T-cell (primary cell): ENCODE data around the gene MIR17HG. TPM values are rescaled to one million over a fixed set of nuclear protein-coding genes. Genes with fewer than 3 reads are reported as not detected.

Source experiments
- ATAC-seq, 4 experiments: fragments of 200-7000 bp in 3 of 4; fragments of 150-1000 bp in 1 of 4; cut with Tn5 transposase; replicated peaks in 1 of 4; 1 replicate in 3 of 4; 2 replicates in 1 of 4; pipeline ENCODE4 v1.10.0; 2021; ENCODE audit warnings: moderate library complexity in 3 of 4, mild to moderate bottlenecking in 2 of 4, moderate number of reproducible peaks in 1 of 4
- CTCF ChIA-PET, 2 donors: fragments of 300-600 bp; sonication (Branson Sonifier 250); formaldehyde crosslinking; loops; one replicate each; lab custom pipeline; 2022; ENCODE audit warnings: antibody characterized with exemption in 2 of 2; lab: Charles Lee
- POLR2A ChIA-PET, 2 donors: fragments of 300-600 bp; sonication (Branson Sonifier 250); formaldehyde crosslinking; loops; one replicate each; lab custom pipeline; 2022; ENCODE audit warnings: antibody characterized with exemption in 2 of 2; lab: Charles Lee
- DNase-seq, 35 experiments: peaks; one replicate each; pipeline versions ENCODE4 v3.0.0 to v3.0.0-alpha.2; 2013 to 2023
- H3K27ac ChIP-seq: one replicate; pipeline ENCODE4 v1.5.1; 2013; ENCODE audit warnings: low read length
- H3K27me3 ChIP-seq, 2 experiments: replicated peaks in 1 of 2; 1 replicate in 1 of 2; 2 replicates in 1 of 2; pipeline versions ENCODE4 v1.6.1 to v1.7.0; 2013; ENCODE audit warnings: low read length in 1 of 2, mixed read lengths in 1 of 2; ENCODE audit not compliant: control insufficient read depth in 2 of 2, insufficient read depth in 2 of 2; ENCODE audit errors: extremely low read depth in 1 of 2
- H3K36me3 ChIP-seq, 2 donors: 1 replicate in 1 of 2; 2 replicates in 1 of 2; pipeline versions ENCODE4 v1.6.1 to v1.7.0; 2013; ENCODE audit warnings: low read length in 1 of 2; ENCODE audit not compliant: control insufficient read depth in 2 of 2, insufficient read depth in 1 of 2; ENCODE audit errors: extremely low read depth in 1 of 2
- H3K4me1 ChIP-seq, 2 experiments: 1 replicate in 1 of 2; 2 replicates in 1 of 2; pipeline versions ENCODE4 v1.6.1 to v1.7.0; 2013; ENCODE audit warnings: low read length in 2 of 2, mixed read lengths in 1 of 2; ENCODE audit not compliant: insufficient read depth in 2 of 2, control insufficient read depth in 1 of 2; ENCODE audit errors: extremely low read depth in 1 of 2
- H3K4me3 ChIP-seq, 2 donors: 1 replicate in 1 of 2; 2 replicates in 1 of 2; pipeline versions ENCODE4 v1.5.1 to v1.7.0; 2013; ENCODE audit warnings: mild to moderate bottlenecking in 2 of 2, low read length in 1 of 2, moderate library complexity in 1 of 2; ENCODE audit not compliant: control insufficient read depth in 1 of 2; ENCODE audit errors: extremely low read depth in 1 of 2
- H3K9me3 ChIP-seq: 2 replicates; pipeline ENCODE4 v1.7.0; 2013
- H3K27ac Mint-ChIP-seq, 2 donors: one replicate each; pipeline ENCODE4 v1.8.0; 2020 to 2021; ENCODE audit warnings: mild to moderate bottlenecking in 2 of 2, mixed read lengths in 2 of 2
- H3K27me3 Mint-ChIP-seq, 2 donors: one replicate each; pipeline ENCODE4 v1.8.0; 2021 to 2022; ENCODE audit warnings: mixed read lengths in 2 of 2
- H3K36me3 Mint-ChIP-seq: one replicate; pipeline ENCODE4 v1.8.0; 2021; ENCODE audit warnings: mixed read lengths
- H3K4me1 Mint-ChIP-seq, 3 donors: one replicate each; pipeline ENCODE4 v1.8.0; 2020 to 2022; ENCODE audit warnings: mixed read lengths in 3 of 3, mild to moderate bottlenecking in 1 of 3
- H3K4me3 Mint-ChIP-seq, 3 donors: one replicate each; pipeline ENCODE4 v1.8.0; 2020 to 2022; ENCODE audit warnings: mild to moderate bottlenecking in 3 of 3, mixed read lengths in 3 of 3, moderate library complexity in 3 of 3
- H3K9me3 Mint-ChIP-seq, 3 donors: one replicate each; pipeline ENCODE4 v1.8.0; 2020 to 2022; ENCODE audit warnings: mixed read lengths in 3 of 3
- WGBS: methylation state at CpG from one replicate; pipeline ENCODE4 v1.1.5; 2013; ENCODE audit warnings: missing lambda C conversion rate; ENCODE audit not compliant: insufficient coverage; 5-methylcytosine and 5-hydroxymethylcytosine counted together
- total RNA-seq, 35 experiments: library from RNA in 6 of 35; stranded (reverse) in 6 of 35; fragments of 120-200 nt in 1 of 35; gene quantifications; one replicate each; pipeline versions ENCODE4 v1.2.1 to v1.2.4 and lab custom pipeline; 2013 to 2026

MIR17HG gene
- total RNA-seq, 5 donors from 2014 or later (not counting 1 experiment from before 2014, with no cell fraction given), result 9.4 to 15.1 (median 11.2) TPM

DNA sequence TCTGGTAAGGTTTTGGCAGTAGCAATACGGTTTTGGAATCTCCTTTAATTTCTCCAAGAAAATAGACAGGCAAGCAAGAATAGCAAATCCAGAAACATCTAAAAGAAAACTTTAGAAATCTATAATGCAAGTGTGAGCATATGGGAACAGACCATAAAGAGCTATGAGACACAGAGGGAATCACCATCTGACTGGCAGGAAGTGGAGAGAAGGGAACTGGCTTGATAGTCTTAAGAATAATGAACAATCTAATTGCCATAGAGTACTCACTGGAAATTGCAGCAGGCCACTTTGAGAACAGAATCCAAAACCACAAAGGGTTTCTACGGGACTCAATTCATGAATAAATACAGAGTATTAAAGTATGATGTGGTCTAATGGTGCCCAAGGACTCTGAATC lies 39.6 kb upstream of the MIR17HG start:
- no peak overlapping the region for H3K4me3 Mint-ChIP-seq

DNA sequence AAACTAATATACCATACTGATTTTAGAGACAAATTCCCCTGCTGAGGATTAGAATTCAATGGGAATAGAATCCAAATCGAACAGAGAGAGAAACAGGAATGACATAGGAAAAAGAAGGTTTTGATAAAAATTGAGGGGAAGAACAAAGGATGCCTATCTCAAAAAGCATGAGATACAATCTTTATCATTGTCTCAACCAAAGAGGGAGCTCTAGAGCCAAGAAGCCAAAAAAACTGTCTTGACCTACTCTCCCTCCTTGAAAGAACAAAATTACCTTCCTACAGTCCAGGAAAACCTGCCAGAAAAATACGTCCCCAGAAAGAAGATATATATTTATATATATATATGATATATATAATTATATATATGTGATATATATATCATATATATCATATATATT lies 39.2 kb upstream of the MIR17HG start:
- Mint-ChIP-seq H3K9me3 (no peaks in the 10 kb centered on the region), H3K4me3 (no peak overlapping the region), H3K27ac (no peak overlapping the region), H3K36me3 (no peaks in the 10 kb centered on the region), H3K4me1 (peaks cover 4% of the 10 kb centered on the region in 3 donors), H3K27me3 (peaks cover 4% of the 10 kb centered on the region in 2 donors)
- Histone ChIP-seq H3K27ac (no peak overlapping the region), H3K36me3 (no peaks in the 10 kb centered on the region), H3K27me3 (no peaks in the 10 kb centered on the region), H3K9me3 (no peaks in the 10 kb centered on the region), H3K4me3 (no peak overlapping the region), H3K4me1 (no peaks in the 10 kb centered on the region)
- DNase-seq (peak in 1 of 35 experiments; percentile 18), ATAC-seq (no peak)
- CTCF ChIA-PET, result interaction anchor here in 1 of 2 donors (0.5 kb wide), 1 partner anchor 377 kb away, joined by 3 read pairs; no protein-coding TSS in a partner anchor
- WGBS, result no CpG with 5 or more reads among the region's 2 CpGs
- POLR2A ChIA-PET, result interaction anchor here in 1 of 2 donors (0.6 kb wide), 1 partner anchor 19 kb away, joined by 3 read pairs; no protein-coding TSS in a partner anchor

More for the DNA sequence above, 39.6 kb upstream of the MIR17HG start:
- Histone ChIP-seq H3K27me3 (no peaks in the 10 kb centered on the region), H3K36me3 (no peaks in the 10 kb centered on the region), H3K27ac (no peak overlapping the region), H3K4me3 (no peak overlapping the region), H3K4me1 (no peaks in the 10 kb centered on the region), H3K9me3 (no peaks in the 10 kb centered on the region)
- no peaks in the 10 kb centered on the region for H3K4me1 Mint-ChIP-seq
- DNase-seq, result no peak
- ATAC-seq, result no peak
- H3K27me3 Mint-ChIP-seq, result peaks cover 0 to 4% of the 10 kb centered on the region in 2 donors
- H3K36me3 Mint-ChIP-seq, result no peaks in the 10 kb centered on the region
- ChIA-PET CTCF (interaction anchor here in 1 of 2 donors (0.5 kb wide), 1 partner anchor 378 kb away, joined by 3 read pairs; no protein-coding TSS in a partner anchor), POLR2A (no interaction called here)
- no peak overlapping the region for H3K27ac Mint-ChIP-seq
- no peaks in the 10 kb centered on the region for H3K9me3 Mint-ChIP-seq
- no CpG with 5 or more reads among the region's 2 CpGs for WGBS

DNA sequence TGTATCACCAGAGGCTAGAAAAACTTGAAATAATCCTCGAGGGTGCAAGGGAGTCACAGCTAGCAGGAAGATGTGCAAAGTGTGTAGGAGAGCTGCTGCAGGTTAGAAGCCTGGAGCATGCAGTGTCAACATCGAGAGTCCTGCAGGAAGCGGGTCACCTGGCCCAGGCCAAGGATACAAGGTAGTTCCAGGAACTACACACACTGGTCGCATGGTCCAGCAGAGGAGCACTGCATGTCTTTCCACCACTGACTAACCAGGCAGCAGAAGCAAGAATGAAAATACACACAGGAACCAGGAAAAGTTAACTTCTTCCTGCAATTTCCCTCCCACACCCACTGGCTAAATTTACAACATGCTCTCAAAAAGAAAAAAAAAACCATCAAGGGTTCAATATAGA lies 36.0 kb upstream of the MIR17HG start:
- Histone ChIP-seq H3K4me1 (no peaks in the 10 kb centered on the region), H3K27me3 (no peaks in the 10 kb centered on the region), H3K36me3 (no peaks in the 10 kb centered on the region), H3K27ac (no peak overlapping the region), H3K4me3 (no peak overlapping the region), H3K9me3 (no peaks in the 10 kb centered on the region)
- H3K4me1 Mint-ChIP-seq, result peaks cover 5 to 8% (median 8%) of the 10 kb centered on the region in 3 donors
- DNase-seq (no peak), ATAC-seq (no peak)
- H3K9me3 Mint-ChIP-seq, result no peaks in the 10 kb centered on the region
- ChIA-PET CTCF (no interaction called here), POLR2A (no interaction called here)
- H3K4me3 Mint-ChIP-seq, result no peak overlapping the region
- peaks cover 3 to 18% of the 10 kb centered on the region in 2 donors for H3K27me3 Mint-ChIP-seq
- WGBS, result 83% methylated on average over 4 of the region's 4 CpGs
- H3K27ac Mint-ChIP-seq, result no peak overlapping the region
- H3K36me3 Mint-ChIP-seq, result no peaks in the 10 kb centered on the region

DNA sequence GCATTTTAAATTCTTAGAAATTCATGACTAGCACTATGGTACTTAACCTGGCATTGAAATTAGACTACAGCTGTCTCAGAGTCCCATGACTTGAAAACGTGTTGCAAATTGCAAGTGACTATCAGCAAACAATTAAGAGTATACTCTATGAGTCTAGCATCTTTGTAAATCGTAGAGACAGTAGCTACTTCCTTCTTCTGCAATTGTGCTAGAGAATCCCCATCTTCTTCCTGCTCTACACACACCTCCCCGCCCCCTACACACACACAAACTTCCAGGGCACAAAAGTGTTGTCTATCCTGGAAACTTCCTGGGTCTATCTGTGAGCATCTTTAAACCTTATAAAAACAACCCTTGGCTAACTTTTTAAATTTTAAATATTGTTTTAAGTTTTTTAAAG lies 35.2 kb upstream of the MIR17HG start:
- ChIA-PET POLR2A (interaction anchor here in 1 of 2 donors (0.6 kb wide), 2 partner anchors 22 to 180 kb away, joined by 3 read pairs; no protein-coding TSS in a partner anchor), CTCF (interaction anchor here in 1 of 2 donors (0.6 to 1.1 kb wide), 2 partner anchors 10 to 37 kb away, joined by 3 to 4 read pairs; no protein-coding TSS in a partner anchor)
- Mint-ChIP-seq H3K27ac (no peak overlapping the region), H3K4me3 (no peak overlapping the region), H3K4me1 (peaks cover 5 to 8% (median 8%) of the 10 kb centered on the region in 3 donors), H3K36me3 (no peaks in the 10 kb centered on the region), H3K27me3 (peaks cover 3 to 25% of the 10 kb centered on the region in 2 donors), H3K9me3 (no peaks in the 10 kb centered on the region)
- Histone ChIP-seq H3K9me3 (no peaks in the 10 kb centered on the region), H3K4me1 (no peaks in the 10 kb centered on the region), H3K4me3 (no peak overlapping the region), H3K27ac (no peak overlapping the region), H3K27me3 (no peaks in the 10 kb centered on the region), H3K36me3 (no peaks in the 10 kb centered on the region)
- DNase-seq (no peak), ATAC-seq (no peak)
- 14% methylated on average over 1 of the region's 3 CpGs for WGBS

DNA sequence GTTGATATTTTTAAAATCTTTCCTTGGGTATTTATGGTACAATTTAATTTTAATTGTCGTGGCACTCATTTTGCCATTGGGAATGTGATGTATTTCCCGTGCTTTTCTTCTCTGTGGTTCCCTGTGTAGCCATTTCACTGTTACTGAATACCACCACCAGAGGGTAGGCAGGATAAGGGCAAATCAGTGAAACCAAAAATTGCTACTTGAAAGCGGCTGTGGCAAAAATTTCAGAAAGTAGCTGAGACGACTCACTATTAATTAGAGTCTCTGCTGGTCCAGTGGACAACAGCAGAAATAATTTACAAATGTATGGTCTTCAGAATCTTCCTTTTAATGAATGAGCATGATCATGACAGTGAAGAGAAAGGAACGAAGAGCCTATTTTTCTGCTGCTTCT lies 34.4 kb upstream of the MIR17HG start:
- ChIA-PET CTCF (interaction anchor here (0.6 to 2.8 kb wide), 7 partner anchors 10 to 409 kb away, joined by 3 to 18 read pairs (median 3); no protein-coding TSS in a partner anchor), POLR2A (interaction anchor here in 1 of 2 donors (0.6 kb wide), 1 partner anchor 22 kb away, joined by 3 read pairs; no protein-coding TSS in a partner anchor)
- no CpG with 5 or more reads among the region's 5 CpGs for WGBS
- no peaks in the 10 kb centered on the region for H3K9me3 Mint-ChIP-seq
- Histone ChIP-seq H3K27me3 (no peaks in the 10 kb centered on the region), H3K4me1 (no peaks in the 10 kb centered on the region), H3K4me3 (no peak overlapping the region), H3K27ac (no peak overlapping the region), H3K36me3 (no peaks in the 10 kb centered on the region), H3K9me3 (no peaks in the 10 kb centered on the region)
- no peak overlapping the region for H3K27ac Mint-ChIP-seq
- peak; percentile 48 to 80 (median 60) for ATAC-seq
- H3K27me3 Mint-ChIP-seq, result peaks cover 3 to 25% of the 10 kb centered on the region in 2 donors
- peaks cover 5 to 8% (median 8%) of the 10 kb centered on the region in 3 donors for H3K4me1 Mint-ChIP-seq
- no peaks in the 10 kb centered on the region for H3K36me3 Mint-ChIP-seq
- DNase-seq, result peak in 11 of 35 experiments; percentile 3 to 63 (median 7)
- H3K4me3 Mint-ChIP-seq, result peak overlapping the region in 1 of 3 donors; percentile 16

DNA sequence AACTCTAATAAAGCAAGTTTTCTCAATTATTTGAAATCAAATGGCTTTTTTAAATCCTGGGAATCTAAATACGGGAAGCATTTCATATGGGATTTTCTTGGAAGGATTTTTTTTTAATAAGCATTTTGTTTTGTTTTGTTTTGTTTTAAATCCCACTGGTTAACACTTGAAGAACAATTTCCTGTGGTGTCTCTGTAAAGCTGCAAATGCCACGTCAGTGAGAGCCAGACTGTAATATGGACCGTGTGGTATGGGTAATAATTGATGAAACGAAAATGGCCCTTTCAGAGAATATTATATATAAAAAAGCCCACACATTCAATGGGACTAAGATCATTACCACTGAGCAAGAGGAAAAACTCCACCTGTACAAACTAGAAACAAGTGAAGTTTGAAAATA lies 33.9 kb upstream of the MIR17HG start:
- CTCF ChIA-PET, result interaction anchor here (0.6 to 2.8 kb wide), 9 partner anchors 10 to 451 kb away, joined by 3 to 18 read pairs (median 3); no protein-coding TSS in a partner anchor
- Histone ChIP-seq H3K27me3 (no peaks in the 10 kb centered on the region), H3K4me3 (no peak overlapping the region), H3K27ac (no peak overlapping the region), H3K36me3 (no peaks in the 10 kb centered on the region), H3K9me3 (no peaks in the 10 kb centered on the region), H3K4me1 (no peaks in the 10 kb centered on the region)
- Mint-ChIP-seq H3K4me3 (peak overlapping the region in 1 of 3 donors; percentile 16), H3K9me3 (no peaks in the 10 kb centered on the region), H3K27ac (no peak overlapping the region), H3K36me3 (no peaks in the 10 kb centered on the region), H3K27me3 (peaks cover 3 to 25% of the 10 kb centered on the region in 2 donors), H3K4me1 (peaks cover 5 to 8% (median 8%) of the 10 kb centered on the region in 3 donors)
- ATAC-seq, result no peak
- WGBS, result no CpG with 5 or more reads among the region's 4 CpGs
- peak in 1 of 35 experiments; percentile 6 for DNase-seq
- POLR2A ChIA-PET, result no interaction called here
